ENCODE data around the gene TMEM30B. TPM values are rescaled to one million over a fixed set of nuclear protein-coding genes. Genes with fewer than 3 reads are reported as not detected.

Gene TMEM30B
- total and polyA plus RNA-seq, 12 donors = 1.3 to 6.0 (median 3.4) TPM

- H3K9me3 ChIP-seq (replicated peaks in 1 of 3) = no peaks in the 10 kb centered on the region
- H3K4me3 ChIP-seq = no peak overlapping the region
- TF ChIP-seq POLR2A (IDR thresholded peaks at IDR 0.05) = no peak
- TF ChIP-seq, protein P1, sequence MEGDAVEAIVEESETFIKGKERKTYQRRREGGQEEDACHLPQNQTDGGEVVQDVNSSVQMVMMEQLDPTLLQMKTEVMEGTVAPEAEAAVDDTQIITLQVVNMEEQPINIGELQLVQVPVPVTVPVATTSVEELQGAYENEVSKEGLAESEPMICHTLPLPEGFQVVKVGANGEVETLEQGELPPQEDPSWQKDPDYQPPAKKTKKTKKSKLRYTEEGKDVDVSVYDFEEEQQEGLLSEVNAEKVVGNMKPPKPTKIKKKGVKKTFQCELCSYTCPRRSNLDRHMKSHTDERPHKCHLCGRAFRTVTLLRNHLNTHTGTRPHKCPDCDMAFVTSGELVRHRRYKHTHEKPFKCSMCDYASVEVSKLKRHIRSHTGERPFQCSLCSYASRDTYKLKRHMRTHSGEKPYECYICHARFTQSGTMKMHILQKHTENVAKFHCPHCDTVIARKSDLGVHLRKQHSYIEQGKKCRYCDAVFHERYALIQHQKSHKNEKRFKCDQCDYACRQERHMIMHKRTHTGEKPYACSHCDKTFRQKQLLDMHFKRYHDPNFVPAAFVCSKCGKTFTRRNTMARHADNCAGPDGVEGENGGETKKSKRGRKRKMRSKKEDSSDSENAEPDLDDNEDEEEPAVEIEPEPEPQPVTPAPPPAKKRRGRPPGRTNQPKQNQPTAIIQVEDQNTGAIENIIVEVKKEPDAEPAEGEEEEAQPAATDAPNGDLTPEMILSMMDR (IDR thresholded peaks at IDR 0.05) = no peak
- H3K27ac ChIP-seq = no peak overlapping the region
- peaks cover 6 to 7% of the 10 kb centered on the region in 2 donors for H3K4me1 ChIP-seq (replicated peaks in 1 of 2)
- DNase-seq = no peak
- H3K27me3 ChIP-seq = no peaks in the 10 kb centered on the region
- no peaks in the 10 kb centered on the region for H3K36me3 ChIP-seq (replicated peaks in 1 of 2)
- 14 to 37% (median 28%) methylated on average over 1 of the region's 1 CpG for WGBS, 4 donors
- intact Hi-C loops (cut with DNase I) = loop anchor here (10.0 kb wide), 2 partner anchors 164 to 544 kb away; no protein-coding TSS in a partner anchor
Measured at GRCh38 chr14:61290701-61291100, 9.6 kb upstream of the TMEM30B start.

DNA sequence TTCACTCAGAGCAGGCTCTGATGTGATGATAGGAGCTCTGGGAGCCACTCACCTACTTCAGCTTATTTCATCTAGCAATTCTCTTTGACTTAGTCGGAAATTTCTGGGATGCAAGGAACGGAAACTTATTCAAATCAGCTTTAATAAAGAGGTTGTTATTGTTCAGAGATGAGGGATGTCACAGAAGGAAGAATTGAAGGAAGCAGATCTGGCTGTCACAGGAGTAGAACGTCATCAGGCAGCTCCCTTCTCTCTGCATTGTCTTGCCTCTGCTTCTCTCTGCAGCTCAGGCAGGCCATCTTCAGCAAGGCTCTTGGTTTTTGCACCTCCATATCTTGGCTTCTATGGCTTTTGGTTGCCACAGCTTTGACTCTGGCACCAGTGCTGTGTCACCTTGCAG lies 7.6 kb upstream of the TMEM30B start:
- Histone ChIP-seq H3K9me3 (replicated peaks in 1 of 3) (no peaks in the 10 kb centered on the region), H3K4me1 (replicated peaks in 1 of 2) (peaks cover 8 to 13% of the 10 kb centered on the region in 2 donors), H3K27me3 (no peaks in the 10 kb centered on the region), H3K36me3 (replicated peaks in 1 of 2) (no peaks in the 10 kb centered on the region), H3K4me3 (no peak overlapping the region), H3K27ac (no peak overlapping the region)
- intact Hi-C loops (cut with DNase I) = no loop called here
- WGBS, 4 donors = 68 to 84% (median 80%) methylated on average over 3 of the region's 3 CpGs
- no peak for TF ChIP-seq POLR2A (IDR thresholded peaks at IDR 0.05)
- TF ChIP-seq, protein P1 (IDR thresholded peaks at IDR 0.05) = no peak
- DNase-seq = no peak

DNA sequence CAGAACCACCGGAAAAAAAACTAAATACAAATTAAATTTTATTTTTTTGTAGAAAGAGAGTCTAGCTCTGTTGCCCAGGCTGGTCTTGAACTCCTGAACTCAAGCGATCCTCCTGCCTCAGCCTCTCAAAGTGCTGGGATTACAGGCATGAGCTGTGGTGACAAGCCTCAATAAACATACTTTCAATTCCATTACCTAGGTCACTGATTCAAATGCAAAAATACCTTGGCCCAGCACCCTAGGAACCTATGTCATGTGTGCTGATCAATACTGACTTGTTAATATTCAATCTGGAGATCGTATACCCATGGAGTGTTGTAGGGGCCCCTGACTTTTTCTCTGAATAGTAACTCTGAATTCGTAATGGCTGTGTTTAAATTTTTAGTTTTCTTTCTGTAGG lies 7.1 kb upstream of the TMEM30B start:
- Histone ChIP-seq H3K4me1 (replicated peaks in 1 of 2) (peaks cover 8 to 13% of the 10 kb centered on the region in 2 donors), H3K36me3 (replicated peaks in 1 of 2) (no peaks in the 10 kb centered on the region), H3K27ac (no peak overlapping the region), H3K4me3 (no peak overlapping the region), H3K9me3 (replicated peaks in 1 of 3) (no peaks in the 10 kb centered on the region), H3K27me3 (no peaks in the 10 kb centered on the region)
- 80 to 94% (median 88%) methylated on average over 4 of the region's 4 CpGs for WGBS, 4 donors
- TF ChIP-seq, protein P1 (IDR thresholded peaks at IDR 0.05) = no peak
- no peak for TF ChIP-seq POLR2A (IDR thresholded peaks at IDR 0.05)
- DNase-seq = no peak
- intact Hi-C loops (cut with DNase I) = no loop called here

- Histone ChIP-seq H3K4me3 (no peak overlapping the region), H3K4me1 (replicated peaks in 1 of 2) (peaks cover 8 to 13% of the 10 kb centered on the region in 2 donors), H3K36me3 (replicated peaks in 1 of 2) (no peaks in the 10 kb centered on the region), H3K27me3 (no peaks in the 10 kb centered on the region), H3K27ac (no peak overlapping the region), H3K9me3 (replicated peaks in 1 of 3) (no peaks in the 10 kb centered on the region)
- DNase-seq = no peak
- WGBS, 4 donors = 82 to 93% (median 85%) methylated on average over 7 of the region's 7 CpGs
- intact Hi-C loops (cut with DNase I) = no loop called here
- TF ChIP-seq POLR2A (IDR thresholded peaks at IDR 0.05) = no peak
- TF ChIP-seq, protein P1 (IDR thresholded peaks at IDR 0.05) = no peak
Measured at GRCh38 chr14:61287196-61287595, 6.1 kb upstream of the TMEM30B start.

All from adrenal gland (tissue), 12 donors.